Stimulated activated CD8-positive, alpha-beta memory T cell treated with anti-CD3 and anti-CD28 coated beads, Interleukin-15, amount 100 ng/mL, for 24 hours (primary cell): ENCODE results near the gene USP27X.
A peak's percentile ranks its signal among the peaks of the same experiment; 100 is the strongest.

Source experiments
- DNase-seq: peaks from one replicate; pipeline ENCODE4 v3.0.0-alpha.2; 2020; ENCODE audit warnings: low read depth

USP27X gene

GRCh38 chrX:49884290-49884862, 5.1 kb downstream of the USP27X start:
- DNase-seq: peak; percentile 13

DNA sequence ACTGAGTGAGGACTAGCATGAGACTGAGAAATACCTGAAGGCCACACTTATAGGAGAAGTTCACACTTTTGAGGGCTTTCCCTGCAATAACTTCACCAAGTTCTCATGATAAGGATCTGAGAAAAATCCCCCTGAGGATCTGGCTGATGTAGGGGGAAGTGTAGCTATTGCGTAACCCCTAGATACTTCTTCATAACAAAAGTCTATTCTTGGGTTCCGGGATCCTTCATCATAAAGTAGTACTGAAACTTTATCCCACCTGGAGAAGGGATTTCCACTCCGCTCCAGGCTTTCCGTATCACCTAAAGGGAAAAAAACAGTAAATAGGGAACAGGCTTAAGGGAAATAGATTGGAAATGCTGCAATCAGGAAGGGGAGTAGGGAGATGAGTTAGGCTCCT, 13.3 kb downstream of the USP27X start:
- DNase-seq: no peak

DNA sequence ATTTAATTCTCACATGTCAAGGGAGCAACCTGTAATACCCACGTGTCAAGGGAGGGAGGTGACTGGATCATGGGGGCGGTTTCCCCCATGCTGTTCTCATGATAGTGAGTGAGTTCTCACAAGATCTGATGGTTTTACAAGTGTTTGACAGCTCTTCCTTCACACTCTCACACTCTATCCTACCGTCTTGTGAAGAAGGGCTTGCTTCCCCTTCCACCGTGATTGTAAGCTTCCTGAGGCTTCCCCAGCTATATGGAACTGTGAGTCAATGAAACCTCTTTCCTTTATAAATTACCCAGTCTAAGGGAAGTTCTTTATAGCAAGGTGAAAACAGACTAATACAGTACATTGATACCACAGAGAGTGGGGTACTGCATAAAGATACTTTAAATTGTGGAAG, 17.7 kb downstream of the USP27X start:
- DNase-seq: no peak

GRCh38 chrX:49901048-49901447, 21.8 kb downstream of the USP27X start:
- no peak for DNase-seq

DNA sequence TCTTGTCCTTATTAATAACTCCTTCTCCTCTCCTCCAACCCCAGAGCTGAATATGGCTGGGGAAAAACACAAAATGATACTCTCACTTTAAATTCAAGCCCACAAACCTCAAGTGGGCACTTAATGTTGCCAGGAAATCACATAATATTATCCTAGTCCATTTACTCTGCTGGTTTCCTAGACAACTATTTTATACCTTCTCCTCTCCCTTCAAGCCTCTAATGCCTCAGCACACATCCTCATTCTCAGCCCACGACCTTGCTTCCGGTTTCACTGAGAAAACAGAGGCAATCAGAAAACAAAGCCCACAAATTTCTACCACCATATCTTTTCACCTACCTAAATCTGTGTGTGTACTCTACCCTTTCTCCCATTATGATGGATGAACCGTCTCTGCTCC, 31.1 kb downstream of the USP27X start:
- no peak for DNase-seq

- no peak for DNase-seq
Measured at GRCh38 chrX:49912086-49912485, 32.8 kb downstream of the USP27X start.

DNA sequence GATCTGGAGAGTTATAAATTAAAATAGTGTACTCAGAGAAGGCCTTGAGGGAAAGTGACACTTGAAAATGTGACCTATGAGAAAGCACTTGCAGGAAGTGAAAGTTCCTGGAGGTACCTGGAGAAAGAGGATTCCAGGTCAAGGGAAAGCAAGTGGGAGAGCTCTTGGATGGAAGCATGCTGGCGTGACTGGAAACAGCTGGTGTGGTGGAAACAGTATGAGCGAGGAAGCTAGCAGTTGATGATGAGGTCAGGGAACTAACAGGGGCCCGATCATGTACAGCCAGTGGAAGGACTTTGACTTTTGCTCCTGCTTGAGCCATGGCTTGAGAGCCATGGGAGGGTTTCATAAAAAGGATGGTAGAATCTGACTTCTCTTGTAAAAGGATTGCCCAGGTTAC, 33.6 kb downstream of the USP27X start:
- DNase-seq: no peak

DNA sequence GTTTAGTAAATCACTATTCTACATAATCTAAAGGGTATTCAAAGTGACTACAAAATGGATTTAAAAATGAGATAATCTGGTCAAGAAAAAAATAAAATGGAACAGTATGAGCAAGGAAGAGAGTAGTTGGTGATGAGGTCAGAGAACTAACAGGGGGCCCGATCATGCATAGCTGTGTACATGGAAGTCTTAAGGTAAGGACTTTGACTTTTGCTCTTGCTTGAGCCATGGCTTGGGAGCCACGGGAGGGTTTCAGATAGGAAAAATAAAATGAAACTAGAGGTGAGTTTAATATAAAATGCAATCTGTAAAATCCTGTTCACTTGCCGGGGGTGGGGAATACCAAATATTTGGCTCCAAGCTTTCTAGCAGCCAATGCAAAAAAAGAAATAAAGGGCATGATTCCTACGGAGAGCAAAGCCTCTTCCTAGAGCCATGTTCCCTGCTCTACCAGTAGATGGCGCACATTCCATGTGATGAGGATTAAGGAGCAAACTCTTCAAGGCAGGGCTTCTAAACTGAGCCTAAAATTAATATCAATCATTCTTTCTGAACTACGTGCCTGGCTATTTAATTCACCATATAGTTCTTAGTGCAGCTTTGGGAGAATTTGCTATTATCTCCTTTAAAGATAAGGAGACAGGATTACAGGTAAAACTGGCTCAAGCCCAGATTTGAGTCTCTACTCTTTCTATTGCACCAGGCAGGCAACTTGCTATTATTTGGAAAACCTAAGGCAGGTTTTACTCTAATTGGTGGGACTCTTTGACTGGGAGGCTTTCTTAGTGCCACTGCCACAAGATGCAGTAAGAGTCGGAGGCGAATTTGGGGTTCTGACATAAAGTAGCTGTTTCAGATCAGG, 36.3 kb downstream of the USP27X start:
- DNase-seq: no peak

GRCh38 chrX:49919617-49920016, 40.3 kb downstream of the USP27X start:
- no peak for DNase-seq

GRCh38 chrX:49921109-49921508, 41.8 kb downstream of the USP27X start:
- no peak for DNase-seq

DNA sequence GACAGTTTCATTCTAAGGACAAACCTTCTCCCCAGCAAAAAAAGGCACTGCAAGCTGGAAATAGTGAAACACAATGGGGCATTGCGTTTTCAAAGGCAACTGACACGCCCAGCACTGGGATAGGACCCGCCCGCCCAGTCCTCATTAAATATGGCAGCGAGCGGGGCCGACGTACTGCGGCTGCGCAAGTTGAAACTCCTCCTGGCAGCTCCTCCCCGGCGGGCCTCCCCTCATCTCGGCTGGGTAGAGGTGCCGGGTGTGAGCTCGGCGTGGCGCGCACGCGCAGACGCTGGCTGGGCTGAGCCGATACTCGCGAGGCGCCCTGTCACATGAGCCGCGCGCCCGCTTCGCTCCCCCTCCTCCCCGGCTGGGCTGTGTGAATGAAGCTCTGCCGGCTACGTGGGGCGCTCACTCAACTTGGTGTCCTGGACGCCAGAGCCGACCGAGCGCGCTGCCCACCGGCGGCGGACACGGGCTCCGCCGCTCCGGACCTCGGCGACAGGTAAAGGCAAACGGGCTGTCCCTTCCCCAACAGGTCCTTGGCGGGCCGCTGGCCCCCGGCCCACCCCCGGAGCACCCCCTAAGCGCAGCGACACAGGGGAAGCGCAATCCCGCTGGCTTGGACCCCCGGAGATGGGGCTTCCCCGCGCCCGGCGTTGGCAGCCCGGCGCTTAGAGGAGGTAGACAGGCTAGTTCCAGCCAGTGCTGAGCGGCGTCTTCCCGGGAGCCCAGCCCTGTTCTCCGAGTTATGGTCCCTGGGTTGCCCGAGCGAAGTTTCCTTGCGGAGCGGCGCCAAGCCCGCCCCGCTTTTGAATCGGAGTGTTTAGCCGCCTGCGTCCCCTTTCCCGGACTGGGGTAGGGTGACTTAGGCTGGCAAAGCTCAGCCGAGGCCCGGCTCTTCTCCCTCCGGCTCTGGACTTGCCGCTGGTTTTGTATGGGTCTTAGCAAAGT, 43.3 kb downstream of the USP27X start, which contains the start of gene CLCN5:
CLCN5 (plus strand) TSS at position 306 of the 951 bp plus-strand sequence. CDS start 2,703 bp downstream, outside the sequence.
- DNase-seq: peak; percentile 83

- no peak for DNase-seq
Measured at GRCh38 chrX:49925176-49925575, 45.9 kb downstream of the USP27X start.

DNA sequence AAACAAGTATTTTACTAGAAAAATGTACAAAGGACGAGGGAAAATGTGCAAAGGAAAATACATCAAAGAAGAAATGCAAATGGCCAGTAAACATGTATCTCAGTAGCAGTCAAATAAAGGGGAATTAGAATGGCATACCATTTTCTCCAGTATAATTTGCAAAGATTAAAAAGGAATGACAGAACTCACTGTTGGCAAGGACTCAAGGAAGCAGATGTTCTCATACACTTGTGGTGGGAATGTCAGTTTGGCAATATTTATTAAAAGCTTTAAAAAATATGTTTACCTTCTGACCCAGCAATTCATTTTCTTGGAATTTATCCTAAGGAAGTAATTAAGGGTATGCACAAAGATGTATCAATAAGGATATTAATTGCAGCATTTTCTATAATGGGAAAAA, 50.8 kb downstream of the USP27X start:
- no peak for DNase-seq
